ENCODE data around the gene SUV39H1. TPM values are rescaled to one million over a fixed set of nuclear protein-coding genes. Genes with fewer than 3 reads are reported as not detected.
"Not testable (repeated sequence)": the region's sequence is repeated elsewhere in the genome, so short reads cannot be mapped to it uniquely, and the experiment has no call there.

The SUV39H1 gene
- total and polyA plus RNA-seq, 2 of the 8 experiments (the other 6 are each of a cell fraction or from before 2014, with no cell fraction given), result 14.8 to 27.8 TPM

- H3K4ac ChIP-seq (replicated peaks; ENCODE audit: insufficient read length, low read depth, low read length); H2BK12ac ChIP-seq (ENCODE audit: low read depth, low read length); H3K79me1 ChIP-seq (ENCODE audit: low read depth, low read length); H3K27me3 ChIP-seq (replicated peaks in 1 of 4; ENCODE audit: control insufficient read depth in 3 of 4, extremely low read depth in 1 of 4, insufficient read depth in 3 of 4, low read length in 3 of 4); H2BK5ac ChIP-seq (ENCODE audit: low read depth, low read length); H3K4me2 ChIP-seq (ENCODE audit: insufficient read depth in 1 of 2, low read depth in 2 of 2, low read length in 2 of 2); H4K5ac ChIP-seq (ENCODE audit: insufficient read length, low read depth, low read length); FAIRE-seq; H3K56ac ChIP-seq (replicated peaks; ENCODE audit: insufficient read length, low read depth, low read length); H3K9me3 ChIP-seq (ENCODE audit: insufficient read depth in 2 of 2, low read depth in 1 of 2, low read length in 1 of 2); H2BK20ac ChIP-seq (ENCODE audit: low read length); DNase-seq (ENCODE audit: low read depth in 1 of 2, low spot score in 2 of 2); H3K4me3 ChIP-seq (ENCODE audit: extremely low read depth in 1 of 4, insufficient read depth in 2 of 4, low read depth in 3 of 4, low read length in 4 of 4); H3K79me2 ChIP-seq (ENCODE audit: control insufficient read depth in 1 of 2, insufficient read depth in 2 of 2, low read length in 2 of 2); H4K91ac ChIP-seq (replicated peaks; ENCODE audit: insufficient read length, low read length); H3K18ac ChIP-seq (ENCODE audit: extremely low read depth, low read length); H4K20me1 ChIP-seq (replicated peaks in 1 of 2; ENCODE audit: control insufficient read depth in 1 of 2, insufficient read depth in 2 of 2, low read length in 2 of 2); H4K8ac ChIP-seq (ENCODE audit: extremely low read depth, insufficient read depth, low read length); H3K27ac ChIP-seq (ENCODE audit: low read depth, low read length); H3K36me3 ChIP-seq (ENCODE audit: control insufficient read depth in 2 of 4, insufficient read depth in 4 of 4, low read length in 3 of 4); H3K23ac ChIP-seq (ENCODE audit: insufficient read length); H3K9ac ChIP-seq (replicated peaks in 1 of 4; ENCODE audit: extremely low read depth in 1 of 4, low read depth in 3 of 4, low read length in 3 of 4); H3K14ac ChIP-seq (ENCODE audit: insufficient read length); H3K23me2 ChIP-seq (ENCODE audit: low read depth, low read length); H2AFZ ChIP-seq (ENCODE audit: low read length); H3K4me1 ChIP-seq (replicated peaks in 1 of 4; ENCODE audit: control insufficient read depth in 3 of 4, insufficient read depth in 4 of 4, low read length in 3 of 4); H2AK5ac ChIP-seq (ENCODE audit: low read depth, low read length); CTCF ChIA-PET (ENCODE audit: partially characterized antibody); H2BK120ac ChIP-seq (replicated peaks; ENCODE audit: low read depth, low read length); H2BK15ac ChIP-seq (ENCODE audit: low read length): not testable (repeated sequence)
- POLR2A ChIA-PET (ENCODE audit: partially characterized antibody), result interaction anchor here (2.1 kb wide), 1 partner anchor 29 kb away, joined by 4 read pairs; no protein-coding TSS in a partner anchor
- WGBS, 2 experiments (ENCODE audit: extremely low coverage in 1 of 2, insufficient coverage in 1 of 2, insufficient read length in 1 of 2, insufficient replicate concordance in 2 of 2, low coverage in 1 of 2, low lambda C conversion rate in 2 of 2, missing lambda C conversion rate in 1 of 2), result 78% methylated on average over 6 of the region's 11 CpGs; no CpG with 5 or more reads in 1 of the 2 experiments
These were observed 28.3 kb upstream of the SUV39H1 start for GRCh38 chrX:48668187-48668586.
